DMS 273 (cell line): Measurements from ENCODE around the gene FAM229B.
"Not testable (repeated sequence)": the region's sequence is repeated elsewhere in the genome, so short reads cannot be mapped to it uniquely, and the experiment has no call there.

Experiments
- DNase-seq: peaks from one replicate; lab custom pipeline; 2025; ENCODE audit not compliant: unreplicated experiment; lab: John Stamatoyannopoulos, UW

The FAM229B gene

GRCh38 chr6:112087136-112087911 is at the start of gene FAM229B, which contains the start of gene TUBE1:
FAM229B (plus strand) TSS chr6:112087591; CDS start chr6:112099284, 11,693 bp downstream.
TUBE1 (minus strand) TSS chr6:112087482; CDS start chr6:112087434, 48 bp downstream.
- peak; percentile 98 for DNase-seq

- no peak for DNase-seq
These were observed 49.6 kb upstream of the FAM229B start for GRCh38 chr6:112037783-112038216.

GRCh38 chr6:112038268-112038667 is 49.1 kb upstream of the FAM229B start:
- no peak for DNase-seq

- DNase-seq: no peak
These were observed 48.5 kb upstream of the FAM229B start for GRCh38 chr6:112038756-112039430.

GRCh38 chr6:112039431-112039770 is 48.0 kb upstream of the FAM229B start:
- no peak for DNase-seq

- no peak for DNase-seq
These were observed 46.4 kb upstream of the FAM229B start for GRCh38 chr6:112040956-112041355.

- DNase-seq: no peak
These were observed 45.9 kb upstream of the FAM229B start for GRCh38 chr6:112041535-112041934.

- peak; percentile 97 for DNase-seq
These were observed 44.1 kb upstream of the FAM229B start for GRCh38 chr6:112043032-112044007.

- DNase-seq: no peak
These were observed 43.2 kb upstream of the FAM229B start for GRCh38 chr6:112044196-112044595.

GRCh38 chr6:112044856-112045255 is 42.5 kb upstream of the FAM229B start:
- DNase-seq: no peak

GRCh38 chr6:112047523-112047922 is 39.9 kb upstream of the FAM229B start:
- DNase-seq: not testable (repeated sequence)

- no peak for DNase-seq
These were observed 38.2 kb upstream of the FAM229B start for GRCh38 chr6:112049026-112049799.

- DNase-seq: no peak
These were observed 37.4 kb upstream of the FAM229B start for GRCh38 chr6:112049996-112050395.

GRCh38 chr6:112050429-112050828 is 37.0 kb upstream of the FAM229B start:
- DNase-seq: no peak

- not testable (repeated sequence) for DNase-seq
These were observed 36.1 kb upstream of the FAM229B start for GRCh38 chr6:112051251-112051740.

- DNase-seq: no peak
These were observed 33.4 kb upstream of the FAM229B start, which contains the start of gene CCN6 for GRCh38 chr6:112054001-112054400. CCN6 (plus strand) TSS chr6:112054104; CDS start chr6:112054358, 254 bp downstream.

GRCh38 chr6:112054555-112055190 is 32.7 kb upstream of the FAM229B start:
- no peak for DNase-seq

- no peak for DNase-seq
These were observed 29.0 kb upstream of the FAM229B start for GRCh38 chr6:112058243-112059032.

- no peak for DNase-seq
These were observed 25.8 kb upstream of the FAM229B start for GRCh38 chr6:112061605-112062004.
